NT2/D1 (cell line): ENCODE results near the gene NSUN2.

Source experiments
- SUZ12 ChIP-seq: IDR thresholded peaks from 2 replicates; pipeline ENCODE4 v1.6.1; 2011; ENCODE audit not compliant: insufficient read length, insufficient read depth; ENCODE audit errors: extremely low read depth
- YY1 ChIP-seq: IDR thresholded peaks from 2 replicates; pipeline ENCODE4 v1.6.1; 2011; ENCODE audit not compliant: insufficient read length, insufficient read depth

- no peak for TF ChIP-seq SUZ12
- TF ChIP-seq YY1 = no peak
Measured at GRCh38 chr5:6649186-6649585, 16.3 kb upstream of the NSUN2 start.
